Measurements from ENCODE around the gene TKFC.

Gene TKFC

DNA sequence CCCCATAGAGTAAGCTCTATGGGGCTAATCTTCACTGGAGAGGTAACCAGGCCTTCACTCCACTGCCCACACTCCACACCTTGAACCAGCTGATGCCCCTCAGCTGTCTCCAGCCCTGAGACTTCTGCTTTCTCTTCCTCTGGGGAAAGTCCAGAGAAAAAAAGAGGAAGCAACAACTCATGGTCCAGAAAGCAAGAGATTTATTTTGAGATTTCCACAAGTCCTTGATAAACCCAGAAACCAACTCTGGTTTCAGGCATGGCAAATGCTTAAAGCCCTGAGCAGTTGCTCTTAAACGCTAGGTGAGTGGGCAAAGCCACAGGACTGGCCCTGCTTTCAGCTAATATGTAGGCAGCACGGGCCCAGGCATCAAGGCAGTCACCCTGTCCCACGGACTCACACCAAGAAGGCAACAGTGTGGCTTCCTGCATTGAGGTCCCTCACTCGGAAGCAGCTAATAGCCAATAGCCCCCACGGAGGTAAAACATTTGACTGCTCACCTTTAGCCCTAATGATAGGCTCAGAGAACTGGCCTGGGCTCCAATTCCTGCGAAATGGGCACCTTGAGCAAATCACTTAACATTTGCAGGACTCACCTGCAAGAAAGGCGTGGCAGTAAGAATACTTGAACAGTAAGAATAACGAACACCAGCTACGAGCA lies 24.3 kb downstream of the TKFC start:
- H3K4me3 ChIP-seq (ENCODE audit: extremely low read depth, insufficient read depth, low read length, poor library complexity, severe bottlenecking) = no peak overlapping the region
- H3K9me3 ChIP-seq (ENCODE audit: control insufficient read depth, low read length) = no peaks in the 10 kb centered on the region
- peaks cover 16% of the 10 kb centered on the region for H3K36me3 ChIP-seq (ENCODE audit: control insufficient read depth, insufficient read depth, low read length)
- peaks cover 3% of the 10 kb centered on the region for H3K4me1 ChIP-seq (ENCODE audit: control insufficient read depth, insufficient read depth, low read length, poor library complexity, severe bottlenecking)
- 94 to 96% methylated on average over 6 of the region's 9 CpGs for WGBS, 2 experiments (ENCODE audit: insufficient coverage in 2 of 2)
- H3K27ac ChIP-seq (ENCODE audit: low read depth, low read length, severe bottlenecking) = no peak overlapping the region

GRCh38 chr11:61357894-61358239 lies 24.8 kb downstream of the TKFC start:
- Histone ChIP-seq H3K27ac (ENCODE audit: low read depth, low read length, severe bottlenecking) (no peak overlapping the region), H3K9me3 (ENCODE audit: control insufficient read depth, low read length) (no peaks in the 10 kb centered on the region), H3K4me3 (ENCODE audit: extremely low read depth, insufficient read depth, low read length, poor library complexity, severe bottlenecking) (no peak overlapping the region), H3K36me3 (ENCODE audit: control insufficient read depth, insufficient read depth, low read length) (peaks cover 13% of the 10 kb centered on the region), H3K4me1 (ENCODE audit: control insufficient read depth, insufficient read depth, low read length, poor library complexity, severe bottlenecking) (peaks cover 3% of the 10 kb centered on the region)
- WGBS, 2 experiments (ENCODE audit: insufficient coverage in 2 of 2) = 97 to 100% methylated on average over 5 of the region's 6 CpGs

DNA sequence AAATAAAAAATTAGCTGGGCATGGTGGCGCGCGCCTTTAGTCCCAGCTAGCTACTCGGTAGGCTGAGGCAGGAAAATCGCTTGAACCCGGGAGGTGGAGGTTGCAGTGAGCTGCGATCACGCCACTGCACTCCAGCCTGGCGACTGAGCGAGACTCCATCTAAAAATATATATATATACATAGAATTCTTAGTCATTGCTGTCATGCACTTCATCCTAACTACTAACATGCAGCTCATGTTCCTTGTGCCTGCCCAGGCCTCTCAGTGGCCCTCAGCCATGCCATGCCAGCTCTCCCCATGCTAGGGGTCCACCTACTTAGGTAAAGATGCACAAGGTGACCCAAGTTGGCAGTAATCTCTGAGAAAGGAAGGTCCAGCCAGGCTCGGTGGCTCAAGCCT lies 25.5 kb downstream of the TKFC start:
- 87 to 100% methylated on average over 3 to 7 of the region's 11 CpGs for WGBS, 2 experiments (ENCODE audit: insufficient coverage in 2 of 2)
- no peak overlapping the region for H3K4me3 ChIP-seq (ENCODE audit: extremely low read depth, insufficient read depth, low read length, poor library complexity, severe bottlenecking)
- H3K4me1 ChIP-seq (ENCODE audit: control insufficient read depth, insufficient read depth, low read length, poor library complexity, severe bottlenecking) = peaks cover 8% of the 10 kb centered on the region
- H3K36me3 ChIP-seq (ENCODE audit: control insufficient read depth, insufficient read depth, low read length) = peaks cover 7% of the 10 kb centered on the region
- H3K27ac ChIP-seq (ENCODE audit: low read depth, low read length, severe bottlenecking) = no peak overlapping the region
- H3K9me3 ChIP-seq (ENCODE audit: control insufficient read depth, low read length) = no peaks in the 10 kb centered on the region

DNA sequence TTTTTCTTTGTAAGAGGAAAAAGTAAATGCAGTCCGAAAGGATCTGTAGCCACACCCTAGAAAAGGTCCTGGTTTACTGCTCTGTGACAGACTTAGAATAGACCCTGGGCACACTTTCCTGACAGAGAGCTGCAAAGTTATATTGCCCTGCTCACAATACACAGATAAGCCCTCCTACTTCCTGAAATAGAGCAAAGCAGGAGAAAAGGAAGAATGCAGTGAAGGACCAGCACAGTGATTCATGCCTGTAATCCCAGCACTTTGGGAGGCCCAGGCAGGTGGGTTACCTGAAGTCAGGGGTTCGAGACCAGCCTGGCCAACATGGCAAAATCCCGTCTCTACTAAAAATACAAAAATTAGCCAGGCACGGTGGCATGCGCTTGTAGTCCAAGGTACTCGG lies 26.5 kb downstream of the TKFC start:
- WGBS, 2 experiments (ENCODE audit: insufficient coverage in 2 of 2) = 88 to 98% methylated on average over 5 of the region's 6 CpGs
- Histone ChIP-seq H3K27ac (ENCODE audit: low read depth, low read length, severe bottlenecking) (no peak overlapping the region), H3K36me3 (ENCODE audit: control insufficient read depth, insufficient read depth, low read length) (peaks cover 11% of the 10 kb centered on the region), H3K4me1 (ENCODE audit: control insufficient read depth, insufficient read depth, low read length, poor library complexity, severe bottlenecking) (peaks cover 8% of the 10 kb centered on the region), H3K9me3 (ENCODE audit: control insufficient read depth, low read length) (no peaks in the 10 kb centered on the region), H3K4me3 (ENCODE audit: extremely low read depth, insufficient read depth, low read length, poor library complexity, severe bottlenecking) (no peak overlapping the region)

GRCh38 chr11:61361237-61361740 lies 28.3 kb downstream of the TKFC start:
- Histone ChIP-seq H3K4me1 (ENCODE audit: control insufficient read depth, insufficient read depth, low read length, poor library complexity, severe bottlenecking) (peaks cover 8% of the 10 kb centered on the region), H3K27ac (ENCODE audit: low read depth, low read length, severe bottlenecking) (peak overlapping the region; percentile 100), H3K36me3 (ENCODE audit: control insufficient read depth, insufficient read depth, low read length) (peaks cover 28% of the 10 kb centered on the region), H3K9me3 (ENCODE audit: control insufficient read depth, low read length) (no peaks in the 10 kb centered on the region), H3K4me3 (ENCODE audit: extremely low read depth, insufficient read depth, low read length, poor library complexity, severe bottlenecking) (peak overlapping the region; percentile 74)
- 2 to 3% methylated on average over 16 to 18 of the region's 22 CpGs for WGBS, 2 experiments (ENCODE audit: insufficient coverage in 2 of 2)

DNA sequence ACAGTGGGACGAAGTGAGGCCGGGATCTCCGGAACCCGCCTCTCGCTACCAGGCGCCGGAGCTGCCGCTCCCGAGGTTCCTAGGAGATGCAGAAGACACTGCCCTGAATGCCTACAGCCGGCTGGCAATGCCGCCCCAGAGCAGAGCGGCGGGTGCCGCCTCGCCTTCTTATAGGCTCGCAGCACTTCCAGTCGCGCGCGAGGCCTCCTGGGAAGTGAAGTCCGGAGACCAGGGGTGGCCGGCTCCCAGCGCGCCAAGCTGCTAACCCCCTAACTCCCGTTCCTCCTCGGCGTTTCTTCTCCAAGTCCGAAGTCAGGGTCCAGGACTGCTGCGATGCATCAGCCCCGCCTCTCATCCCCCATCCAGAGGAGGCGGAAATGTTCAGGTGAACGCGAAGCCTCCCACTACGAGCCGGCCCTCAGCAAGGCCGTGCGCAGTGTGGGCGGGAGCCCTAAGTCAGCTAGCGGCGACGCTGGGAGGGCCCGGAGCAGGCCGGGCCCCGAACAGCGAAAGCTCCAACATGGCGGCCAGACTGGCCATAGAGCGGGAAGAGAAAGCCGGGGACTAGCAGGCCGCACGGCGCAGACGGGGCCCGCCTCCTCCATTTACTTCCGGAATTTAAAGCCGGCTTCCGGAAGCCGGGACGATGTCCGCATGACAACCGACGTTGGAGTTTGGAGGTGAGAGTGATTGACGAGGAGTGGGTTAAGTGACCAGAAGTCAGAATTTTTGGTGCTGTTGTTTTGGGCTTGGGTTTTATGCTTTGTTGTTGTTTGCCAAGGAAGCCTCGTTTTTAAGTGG lies 28.9 kb downstream of the TKFC start, which contains the start of the genes CYB561A3 and TMEM138:
Gene CYB561A3 (minus strand): TSS at position 142 of the 801 bp plus-strand sequence. CDS start 5,169 bp downstream, outside the sequence.
Gene TMEM138 (plus strand): TSS at position 634 of the 801 bp plus-strand sequence. CDS start 2,017 bp downstream, outside the sequence.
- Histone ChIP-seq H3K4me1 (ENCODE audit: control insufficient read depth, insufficient read depth, low read length, poor library complexity, severe bottlenecking) (peaks cover 8% of the 10 kb centered on the region), H3K36me3 (ENCODE audit: control insufficient read depth, insufficient read depth, low read length) (peaks cover 35% of the 10 kb centered on the region), H3K9me3 (ENCODE audit: control insufficient read depth, low read length) (no peaks in the 10 kb centered on the region), H3K4me3 (ENCODE audit: extremely low read depth, insufficient read depth, low read length, poor library complexity, severe bottlenecking) (peak within 1 kb of the TSS; percentile 74), H3K27ac (ENCODE audit: low read depth, low read length, severe bottlenecking) (peak within 1 kb of the TSS; percentile 100)
- 0 to 1% methylated on average over 33 to 62 of the region's 63 CpGs for WGBS, 2 experiments (ENCODE audit: insufficient coverage in 2 of 2)

- Histone ChIP-seq H3K4me3 (ENCODE audit: extremely low read depth, insufficient read depth, low read length, poor library complexity, severe bottlenecking) (peak overlapping the region; percentile 74), H3K27ac (ENCODE audit: low read depth, low read length, severe bottlenecking) (peak overlapping the region; percentile 100), H3K9me3 (ENCODE audit: control insufficient read depth, low read length) (no peaks in the 10 kb centered on the region), H3K36me3 (ENCODE audit: control insufficient read depth, insufficient read depth, low read length) (peaks cover 40% of the 10 kb centered on the region), H3K4me1 (ENCODE audit: control insufficient read depth, insufficient read depth, low read length, poor library complexity, severe bottlenecking) (peaks cover 8% of the 10 kb centered on the region)
- WGBS, 2 experiments (ENCODE audit: insufficient coverage in 2 of 2) = 0 to 3% methylated on average over 11 to 12 of the region's 12 CpGs
Observed at GRCh38 chr11:61362542-61362875, 29.5 kb downstream of the TKFC start.

GRCh38 chr11:61364012-61364675 lies 31.1 kb downstream of the TKFC start:
- H3K4me3 ChIP-seq (ENCODE audit: extremely low read depth, insufficient read depth, low read length, poor library complexity, severe bottlenecking) = no peak overlapping the region

GRCh38 chr11:61367406-61367805 lies 34.4 kb downstream of the TKFC start:
- WGBS, 2 experiments (ENCODE audit: insufficient coverage in 2 of 2) = 92 to 97% methylated on average over 2 to 6 of the region's 6 CpGs
- H3K36me3 ChIP-seq (ENCODE audit: control insufficient read depth, insufficient read depth, low read length) = peaks cover 84% of the 10 kb centered on the region
- H3K4me3 ChIP-seq (ENCODE audit: extremely low read depth, insufficient read depth, low read length, poor library complexity, severe bottlenecking) = no peak overlapping the region
- H3K9me3 ChIP-seq (ENCODE audit: control insufficient read depth, low read length) = peaks cover 7% of the 10 kb centered on the region
- no peak overlapping the region for H3K27ac ChIP-seq (ENCODE audit: low read depth, low read length, severe bottlenecking)
- H3K4me1 ChIP-seq (ENCODE audit: control insufficient read depth, insufficient read depth, low read length, poor library complexity, severe bottlenecking) = peaks cover 5% of the 10 kb centered on the region

More at GRCh38 chr11:61364012-61364675, 31.1 kb downstream of the TKFC start:
- H3K9me3 ChIP-seq (ENCODE audit: control insufficient read depth, low read length) = no peaks in the 10 kb centered on the region
- H3K27ac ChIP-seq (ENCODE audit: low read depth, low read length, severe bottlenecking) = no peak overlapping the region
- peaks cover 57% of the 10 kb centered on the region for H3K36me3 ChIP-seq (ENCODE audit: control insufficient read depth, insufficient read depth, low read length)
- peaks cover 8% of the 10 kb centered on the region for H3K4me1 ChIP-seq (ENCODE audit: control insufficient read depth, insufficient read depth, low read length, poor library complexity, severe bottlenecking)
- 94 to 100% methylated on average over 3 to 4 of the region's 5 CpGs for WGBS, 2 experiments (ENCODE audit: insufficient coverage in 2 of 2)

DNA sequence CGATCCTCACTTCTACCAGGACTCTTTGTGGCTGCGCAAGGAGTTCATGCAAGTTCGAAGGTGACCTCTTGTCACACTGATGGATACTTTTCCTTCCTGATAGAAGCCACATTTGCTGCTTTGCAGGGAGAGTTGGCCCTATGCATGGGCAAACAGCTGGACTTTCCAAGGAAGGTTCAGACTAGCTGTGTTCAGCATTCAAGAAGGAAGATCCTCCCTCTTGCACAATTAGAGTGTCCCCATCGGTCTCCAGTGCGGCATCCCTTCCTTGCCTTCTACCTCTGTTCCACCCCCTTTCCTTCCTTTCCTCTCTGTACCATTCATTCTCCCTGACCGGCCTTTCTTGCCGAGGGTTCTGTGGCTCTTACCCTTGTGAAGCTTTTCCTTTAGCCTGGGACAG lies 35.6 kb downstream of the TKFC start:
- H3K4me1 ChIP-seq (ENCODE audit: control insufficient read depth, insufficient read depth, low read length, poor library complexity, severe bottlenecking) = no peaks in the 10 kb centered on the region
- no peak overlapping the region for H3K4me3 ChIP-seq (ENCODE audit: extremely low read depth, insufficient read depth, low read length, poor library complexity, severe bottlenecking)
- peaks cover 90% of the 10 kb centered on the region for H3K36me3 ChIP-seq (ENCODE audit: control insufficient read depth, insufficient read depth, low read length)
- H3K9me3 ChIP-seq (ENCODE audit: control insufficient read depth, low read length) = peaks cover 10% of the 10 kb centered on the region
- H3K27ac ChIP-seq (ENCODE audit: low read depth, low read length, severe bottlenecking) = no peak overlapping the region
- WGBS, 2 experiments (ENCODE audit: insufficient coverage in 2 of 2) = 96 to 97% methylated on average over 7 of the region's 7 CpGs

Data from mesodermal cell (in vitro differentiated cells).